ENCODE results near the gene ZNRF3.

GRCh38 chr22:28978158-28978557 lies 94.8 kb downstream of the ZNRF3 start:
- TF ChIP-seq CTCF (IDR thresholded peaks at IDR 0.05; ENCODE audit: low read depth, low read length) (no peak), EZH2phosphoT487 (IDR thresholded peaks at IDR 0.05; ENCODE audit: low read depth) (no peak)
